Mesenteric fat pad (tissue), 1 donor: ENCODE data around the gene CHD3. TPM values are rescaled to one million over a fixed set of nuclear protein-coding genes. Genes with fewer than 3 reads are reported as not detected.

Experiments used
- total RNA-seq: library from RNA; stranded (reverse); fragmentation: NEBNext Ultra II Directional; extraction: Animal tissue kit (Norgen Biotek cat#: 25700); gene quantifications from one replicate; pipeline ENCODE4 v1.2.1, GENCODE V29; 2021
- donor health status: DM: yes; HTN: yes; CAD: no.

CHD3 gene
- total RNA-seq, 1 donor from 2014 or later: 40.9 TPM

Other genes starting within 250 kb of the CHD3 start
- gene ATP1B2, start 237.9 kb upstream of the CHD3 start, total RNA-seq: 1.4 TPM
- gene TP53, start 201.3 kb upstream of the CHD3 start, total RNA-seq: 42.3 TPM
- 4.9 TPM for gene WRAP53, start 200.3 kb upstream of the CHD3 start, total RNA-seq
- gene EFNB3, start 183.6 kb upstream of the CHD3 start, total RNA-seq: 0.58 TPM
- 0.26 TPM for gene DNAH2, start 171.0 kb upstream of the CHD3 start, total RNA-seq
- 92.5 TPM for gene KDM6B, start 54.6 kb upstream of the CHD3 start, total RNA-seq
- gene TMEM88, start 33.7 kb upstream of the CHD3 start, total RNA-seq: 34.2 TPM
- gene NAA38, start 31.2 kb upstream of the CHD3 start, total RNA-seq: 68.3 TPM
- gene CYB5D1, start 30.8 kb upstream of the CHD3 start, total RNA-seq: 16.7 TPM
- 0.80 TPM for gene RNF227, start 27.5 kb downstream of the CHD3 start, total RNA-seq
- gene KCNAB3, start 41.1 kb downstream of the CHD3 start, total RNA-seq: 1.3 TPM
- 97.5 TPM for gene TRAPPC1, start 43.2 kb downstream of the CHD3 start, total RNA-seq
- 17.5 TPM for gene CNTROB, start 43.4 kb downstream of the CHD3 start, total RNA-seq
- gene GUCY2D, start 113.8 kb downstream of the CHD3 start, total RNA-seq: not detected
- 2.9 TPM for gene ALOX15B, start 150.3 kb downstream of the CHD3 start, total RNA-seq
- not detected for gene ALOX12B, start 198.9 kb downstream of the CHD3 start, total RNA-seq
- not detected for gene ALOXE3, start 229.7 kb downstream of the CHD3 start, total RNA-seq
- not detected for gene HES7, start 235.3 kb downstream of the CHD3 start, total RNA-seq